Dendritic cell treated with granulocyte-macrophage colony-stimulating factor and Interleukin-4, amounts not matched to agents 40 ng/mL and 50 ng/mL, for 4 days (primary cell): ENCODE measurements around the gene SLC35B1.

ENCODE experiments used
- H3K27ac Mint-ChIP-seq: one replicate; pipeline ENCODE4 v1.8.0; 2022; ENCODE audit warnings: mild to moderate bottlenecking, mixed read lengths
- H3K27me3 Mint-ChIP-seq: one replicate; pipeline ENCODE4 v1.8.0; 2022; ENCODE audit warnings: mild to moderate bottlenecking, mixed read lengths
- H3K36me3 Mint-ChIP-seq: one replicate; pipeline ENCODE4 v1.8.0; 2022; ENCODE audit warnings: low read depth, mixed read lengths
- H3K4me1 Mint-ChIP-seq: one replicate; pipeline ENCODE4 v1.8.0; 2022; ENCODE audit warnings: low read depth, mixed read lengths
- H3K4me3 Mint-ChIP-seq: one replicate; pipeline ENCODE4 v1.8.0; 2022; ENCODE audit warnings: mild to moderate bottlenecking, moderate library complexity, mixed read lengths
- H3K9me3 Mint-ChIP-seq: one replicate; pipeline ENCODE4 v1.8.0; 2022; ENCODE audit warnings: mixed read lengths
- intact Hi-C: fragments of 100-400 bp; cut with micrococcal nuclease; formaldehyde crosslinking; loops from one replicate; pipeline ENCODE4 v1.15.0; 2022

Gene SLC35B1

GRCh38 chr17:49699966-49700575 lies 7.7 kb downstream of the SLC35B1 start:
- H3K27me3 Mint-ChIP-seq = no peaks in the 10 kb centered on the region
- H3K27ac Mint-ChIP-seq = no peak overlapping the region
- peaks cover 47% of the 10 kb centered on the region for H3K4me1 Mint-ChIP-seq
- intact Hi-C loops = loop anchor here (10.0 kb wide), 1 partner anchor 65 kb away; no protein-coding TSS in a partner anchor
- no peak overlapping the region for H3K4me3 Mint-ChIP-seq
- peaks cover 62% of the 10 kb centered on the region for H3K36me3 Mint-ChIP-seq
- H3K9me3 Mint-ChIP-seq = no peaks in the 10 kb centered on the region

GRCh38 chr17:49698005-49698404 lies 9.8 kb downstream of the SLC35B1 start:
- Mint-ChIP-seq H3K27ac (no peak overlapping the region), H3K36me3 (peaks cover 41% of the 10 kb centered on the region)
- intact Hi-C loops = loop anchor here (10.0 kb wide), 1 partner anchor 63 kb away; no protein-coding TSS in a partner anchor

GRCh38 chr17:49696233-49696761 lies 11.5 kb downstream of the SLC35B1 start:
- no peak overlapping the region for H3K4me3 Mint-ChIP-seq
- H3K27me3 Mint-ChIP-seq = peaks cover 5% of the 10 kb centered on the region
- H3K9me3 Mint-ChIP-seq = no peaks in the 10 kb centered on the region
- peaks cover 66% of the 10 kb centered on the region for H3K4me1 Mint-ChIP-seq
- peak overlapping the region; percentile 75 for H3K27ac Mint-ChIP-seq
- peaks cover 24% of the 10 kb centered on the region for H3K36me3 Mint-ChIP-seq
- intact Hi-C loops = loop anchor here (10.0 kb wide), 1 partner anchor 61 kb away; no protein-coding TSS in a partner anchor

More at GRCh38 chr17:49698005-49698404, 9.8 kb downstream of the SLC35B1 start:
- H3K9me3 Mint-ChIP-seq = no peaks in the 10 kb centered on the region
- no peaks in the 10 kb centered on the region for H3K27me3 Mint-ChIP-seq
- peaks cover 54% of the 10 kb centered on the region for H3K4me1 Mint-ChIP-seq
- no peak overlapping the region for H3K4me3 Mint-ChIP-seq

- no peak overlapping the region for H3K4me3 Mint-ChIP-seq
- peaks cover 66% of the 10 kb centered on the region for H3K4me1 Mint-ChIP-seq
- no peaks in the 10 kb centered on the region for H3K9me3 Mint-ChIP-seq
- peaks cover 19% of the 10 kb centered on the region for H3K36me3 Mint-ChIP-seq
- intact Hi-C loops = loop anchor here (1.0 to 10.0 kb wide), 2 partner anchors 61 to 125 kb away; no protein-coding TSS in a partner anchor
- peak overlapping the region; percentile 75 for H3K27ac Mint-ChIP-seq
- peaks cover 5% of the 10 kb centered on the region for H3K27me3 Mint-ChIP-seq
Measured at GRCh38 chr17:49695698-49696232, 12.0 kb downstream of the SLC35B1 start.

GRCh38 chr17:49694847-49695697 lies 12.7 kb downstream of the SLC35B1 start:
- H3K27ac Mint-ChIP-seq = peak overlapping the region; percentile 75
- intact Hi-C loops = loop anchor here (1.0 to 10.0 kb wide), 2 partner anchors 60 to 125 kb away; no protein-coding TSS in a partner anchor
- peaks cover 5% of the 10 kb centered on the region for H3K27me3 Mint-ChIP-seq
- peaks cover 12% of the 10 kb centered on the region for H3K36me3 Mint-ChIP-seq
- peak overlapping the region; percentile 56 for H3K4me3 Mint-ChIP-seq
- peaks cover 66% of the 10 kb centered on the region for H3K4me1 Mint-ChIP-seq
- H3K9me3 Mint-ChIP-seq = no peaks in the 10 kb centered on the region

GRCh38 chr17:49692751-49693150 lies 15.0 kb downstream of the SLC35B1 start:
- H3K36me3 Mint-ChIP-seq = no peaks in the 10 kb centered on the region
- H3K27ac Mint-ChIP-seq = peak overlapping the region; percentile 27
- intact Hi-C loops = loop anchor here (10.0 kb wide), 1 partner anchor 58 kb away; no protein-coding TSS in a partner anchor
- H3K4me3 Mint-ChIP-seq = no peak overlapping the region
- H3K27me3 Mint-ChIP-seq = peaks cover 5% of the 10 kb centered on the region
- peaks cover 78% of the 10 kb centered on the region for H3K4me1 Mint-ChIP-seq
- H3K9me3 Mint-ChIP-seq = no peaks in the 10 kb centered on the region

- Mint-ChIP-seq H3K36me3 (no peaks in the 10 kb centered on the region), H3K4me1 (peaks cover 83% of the 10 kb centered on the region), H3K4me3 (no peak overlapping the region), H3K27me3 (peaks cover 5% of the 10 kb centered on the region), H3K27ac (no peak overlapping the region), H3K9me3 (no peaks in the 10 kb centered on the region)
- intact Hi-C loops = loop anchor here (10.0 kb wide), 1 partner anchor 57 kb away; no protein-coding TSS in a partner anchor
Measured at GRCh38 chr17:49691677-49692191, 16.0 kb downstream of the SLC35B1 start.

- Mint-ChIP-seq H3K36me3 (no peaks in the 10 kb centered on the region), H3K27ac (no peak overlapping the region)
Measured at GRCh38 chr17:49691086-49691676, 16.6 kb downstream of the SLC35B1 start.

GRCh38 chr17:49690256-49690655 lies 17.5 kb downstream of the SLC35B1 start:
- H3K36me3 Mint-ChIP-seq = no peaks in the 10 kb centered on the region
- peaks cover 5% of the 10 kb centered on the region for H3K27me3 Mint-ChIP-seq
- no peaks in the 10 kb centered on the region for H3K9me3 Mint-ChIP-seq
- intact Hi-C loops = loop anchor here (10.0 kb wide), 1 partner anchor 55 kb away; no protein-coding TSS in a partner anchor
- H3K4me1 Mint-ChIP-seq = peaks cover 71% of the 10 kb centered on the region
- H3K27ac Mint-ChIP-seq = peak overlapping the region; percentile 28
- H3K4me3 Mint-ChIP-seq = no peak overlapping the region

More at GRCh38 chr17:49691086-49691676, 16.6 kb downstream of the SLC35B1 start:
- peaks cover 81% of the 10 kb centered on the region for H3K4me1 Mint-ChIP-seq
- H3K9me3 Mint-ChIP-seq = no peaks in the 10 kb centered on the region
- no peak overlapping the region for H3K4me3 Mint-ChIP-seq
- H3K27me3 Mint-ChIP-seq = peaks cover 5% of the 10 kb centered on the region
- intact Hi-C loops = loop anchor here (10.0 kb wide), 1 partner anchor 56 kb away; no protein-coding TSS in a partner anchor

GRCh38 chr17:49688848-49689247 lies 18.9 kb downstream of the SLC35B1 start:
- no peak overlapping the region for H3K4me3 Mint-ChIP-seq
- no peaks in the 10 kb centered on the region for H3K36me3 Mint-ChIP-seq
- H3K9me3 Mint-ChIP-seq = no peaks in the 10 kb centered on the region
- intact Hi-C loops = no loop called here
- peaks cover 5% of the 10 kb centered on the region for H3K27me3 Mint-ChIP-seq
- peaks cover 66% of the 10 kb centered on the region for H3K4me1 Mint-ChIP-seq
- peak overlapping the region; percentile 93 for H3K27ac Mint-ChIP-seq

GRCh38 chr17:49687878-49688491 lies 19.8 kb downstream of the SLC35B1 start:
- intact Hi-C loops = no loop called here
- H3K4me3 Mint-ChIP-seq = peak overlapping the region; percentile 64
- H3K36me3 Mint-ChIP-seq = no peaks in the 10 kb centered on the region
- peaks cover 5% of the 10 kb centered on the region for H3K27me3 Mint-ChIP-seq
- H3K4me1 Mint-ChIP-seq = peaks cover 61% of the 10 kb centered on the region
- H3K9me3 Mint-ChIP-seq = no peaks in the 10 kb centered on the region
- H3K27ac Mint-ChIP-seq = peak overlapping the region; percentile 93

GRCh38 chr17:49681106-49681979 lies 26.4 kb downstream of the SLC35B1 start:
- H3K4me3 Mint-ChIP-seq = peak overlapping the region; percentile 13
- peaks cover 11% of the 10 kb centered on the region for H3K36me3 Mint-ChIP-seq
- intact Hi-C loops = no loop called here
- no peaks in the 10 kb centered on the region for H3K9me3 Mint-ChIP-seq
- no peaks in the 10 kb centered on the region for H3K27me3 Mint-ChIP-seq
- peaks cover 32% of the 10 kb centered on the region for H3K4me1 Mint-ChIP-seq
- peak overlapping the region; percentile 55 for H3K27ac Mint-ChIP-seq
